ENCODE data around the gene MYOZ3.

Gene MYOZ3

DNA sequence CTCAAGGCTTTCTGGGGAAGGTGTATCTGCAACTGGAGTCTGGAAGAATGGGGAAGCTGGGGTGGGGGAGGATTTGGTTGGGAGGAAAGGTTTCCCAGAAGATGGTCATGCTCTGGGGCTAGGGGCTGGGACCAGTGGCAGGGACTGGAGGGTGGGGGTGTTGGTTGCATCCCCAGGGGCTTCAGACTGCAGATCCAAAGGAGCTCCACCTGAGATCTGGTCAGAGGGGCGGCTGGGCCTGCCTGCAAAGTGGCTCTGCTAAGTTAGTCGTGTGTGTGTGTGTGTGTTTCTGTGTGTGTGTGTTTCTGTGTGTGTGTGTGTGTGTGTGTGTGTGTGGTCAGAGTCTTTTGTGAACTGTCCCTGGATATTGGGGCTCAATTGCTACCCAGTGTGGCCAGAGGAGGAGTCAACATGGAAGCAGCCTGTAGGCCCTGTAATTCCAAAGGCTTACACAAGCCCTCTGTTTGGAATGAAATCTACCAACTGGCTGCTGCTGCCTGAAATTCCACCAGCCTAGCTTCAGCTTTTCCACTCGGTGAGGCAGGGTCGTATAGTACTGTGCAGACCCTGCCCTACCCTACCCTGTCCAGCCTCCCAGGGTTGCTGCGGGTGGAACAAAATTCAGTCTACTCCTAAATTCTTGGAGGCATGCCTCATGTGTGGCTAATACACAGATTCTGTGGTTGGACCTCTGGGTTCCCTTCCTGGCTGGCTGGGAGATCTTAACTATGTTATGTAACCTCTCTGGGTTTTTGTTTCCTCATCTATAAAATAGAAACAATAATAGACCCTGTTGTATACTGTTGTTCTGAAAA, 33.1 kb upstream of the MYOZ3 start:
- no peak for DNase-seq

DNA sequence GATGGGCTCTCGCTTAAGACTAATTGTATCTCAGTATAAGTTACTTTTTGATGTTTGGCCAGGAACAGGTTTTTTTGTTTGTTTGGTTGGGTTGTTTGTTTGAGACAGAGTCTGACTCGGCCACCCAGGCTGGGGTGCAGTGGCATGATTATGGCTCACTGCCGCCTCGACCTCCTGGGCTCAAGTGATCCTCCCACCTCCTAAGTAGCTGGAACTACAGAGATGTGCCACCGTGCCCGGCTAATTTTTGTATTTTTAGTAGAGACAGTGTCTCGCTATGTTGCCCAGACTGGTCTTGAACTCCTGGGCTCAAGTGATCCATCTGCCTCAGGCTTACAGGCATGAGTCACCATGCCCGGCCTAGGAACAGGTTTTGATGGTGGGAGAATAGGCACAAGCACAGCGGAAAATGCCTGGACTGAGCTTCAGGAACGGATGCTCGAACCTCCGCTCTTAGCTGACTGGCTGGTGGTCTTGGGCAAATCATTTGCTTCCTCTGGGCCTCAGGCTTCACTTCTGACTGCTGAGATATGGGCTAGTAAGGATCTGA, 32.0 kb upstream of the MYOZ3 start:
- DNase-seq: no peak

DNA sequence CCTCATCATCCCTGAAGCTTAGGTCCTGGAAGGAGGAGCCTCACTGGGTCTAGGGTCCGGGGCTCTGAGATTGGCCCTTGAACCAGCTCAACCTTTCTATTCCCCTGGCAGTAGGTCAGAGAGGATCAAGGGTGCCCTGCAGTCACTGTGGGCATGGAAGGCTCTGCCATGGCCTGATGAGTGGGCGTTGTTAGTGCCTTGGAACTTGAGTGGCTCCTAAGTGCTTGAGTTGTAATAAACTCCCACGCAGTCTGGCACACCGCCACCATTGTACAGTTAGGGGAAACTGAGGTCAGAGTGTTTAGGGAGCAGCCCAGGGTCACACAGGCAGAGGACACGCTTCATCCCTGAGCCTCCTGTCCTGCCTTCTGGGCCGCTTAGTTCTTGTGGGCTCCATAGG, 31.0 kb upstream of the MYOZ3 start:
- no peak for DNase-seq

DNA sequence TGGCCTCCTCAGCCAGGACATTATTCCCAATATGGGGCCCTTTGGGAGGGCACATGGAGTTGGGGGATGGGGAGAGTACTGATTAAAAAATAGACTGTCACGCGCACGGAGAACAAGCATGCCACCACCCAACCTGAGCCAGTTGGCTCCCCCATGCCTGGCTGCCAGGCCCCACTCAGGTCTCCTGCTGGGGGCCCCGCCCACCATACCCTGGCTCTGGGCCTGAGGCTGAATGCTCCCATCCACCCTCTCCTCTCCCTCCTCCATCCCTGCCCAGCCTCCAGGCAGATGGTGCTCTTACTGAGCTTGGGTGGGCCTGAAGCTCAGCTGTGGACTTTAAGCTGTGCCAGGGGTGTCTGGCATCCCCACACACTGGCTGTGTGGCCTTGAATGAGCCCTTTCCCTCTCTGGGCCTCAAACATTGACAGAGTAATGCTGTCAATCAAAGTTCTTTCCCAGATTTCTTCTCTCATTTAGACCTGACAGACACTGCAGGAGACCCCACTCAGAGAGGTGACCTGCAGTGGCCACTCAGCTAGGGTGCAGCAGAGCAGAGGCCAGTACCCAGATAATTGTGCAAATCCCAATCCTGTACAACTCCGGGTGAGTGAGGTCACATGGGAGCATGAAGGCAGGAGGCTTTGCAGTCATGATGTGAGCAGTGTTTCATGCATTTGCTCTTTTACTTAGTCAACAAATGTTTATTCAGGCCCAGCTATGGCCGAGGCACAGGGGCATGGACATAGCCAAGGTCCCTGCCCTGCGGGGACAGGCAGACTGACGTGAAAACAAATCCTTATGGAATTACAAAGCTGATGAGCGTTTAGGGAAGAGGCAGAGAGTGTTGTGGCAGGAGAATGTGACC, 30.4 kb upstream of the MYOZ3 start:
- no peak for DNase-seq

DNA sequence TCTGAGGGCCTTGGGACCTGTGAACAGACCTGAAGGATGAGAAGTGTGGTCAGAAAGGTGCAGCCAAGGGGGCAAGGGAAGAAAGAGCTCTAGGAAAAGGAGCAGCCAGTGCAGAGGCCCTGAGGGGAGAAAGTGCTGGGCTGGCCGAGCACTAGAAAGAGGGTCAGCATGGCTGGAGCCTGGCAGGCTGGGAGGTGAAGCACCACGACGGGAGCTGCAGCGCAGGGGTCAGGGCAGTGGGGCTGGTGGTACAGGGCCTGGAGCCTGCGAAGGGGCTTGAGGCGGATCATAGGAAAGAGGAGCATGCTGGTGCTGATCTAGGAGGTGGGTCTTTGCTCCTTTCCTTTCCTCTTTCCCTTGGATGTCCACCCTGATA, 29.7 kb upstream of the MYOZ3 start:
- no peak for DNase-seq

DNA sequence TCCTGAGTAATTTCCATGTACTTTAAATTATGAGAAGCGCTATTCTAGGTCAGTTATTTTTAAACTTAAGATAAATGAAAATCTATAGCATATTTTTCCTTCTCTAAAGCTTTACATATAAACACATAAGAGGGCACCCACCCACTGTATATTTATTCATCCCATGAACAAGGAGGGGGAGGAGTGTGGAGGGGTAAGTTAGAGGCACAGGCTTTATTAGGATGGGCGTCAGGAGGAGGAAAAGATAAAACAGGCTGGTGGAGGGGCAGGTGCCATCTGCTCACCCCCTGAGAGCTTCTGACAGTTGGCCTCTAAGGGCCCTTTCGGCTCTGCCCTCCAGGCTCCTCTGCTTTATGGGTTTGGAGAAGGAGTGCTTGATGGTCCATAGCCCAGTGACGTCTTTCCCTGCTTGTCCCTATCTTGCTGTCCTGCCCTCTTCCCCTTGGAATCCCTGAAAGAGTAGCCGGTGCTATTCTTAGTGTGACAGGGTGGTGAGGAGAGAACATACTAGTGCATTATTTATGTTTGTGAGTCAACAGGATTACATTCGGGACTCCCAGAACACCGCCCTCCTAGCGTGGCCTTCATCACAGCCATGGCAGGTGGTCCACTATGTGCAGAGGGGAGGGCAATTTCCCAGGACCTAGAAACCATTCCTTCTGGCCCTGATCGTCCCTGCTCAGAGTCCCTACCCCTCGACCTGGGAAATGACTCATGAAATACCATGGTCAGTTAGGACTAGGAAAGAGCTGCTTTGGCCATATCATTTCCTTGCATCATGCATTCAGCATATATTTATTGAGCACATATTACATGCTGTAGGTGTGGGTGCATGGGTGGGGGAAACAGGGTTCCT, 28.5 kb upstream of the MYOZ3 start:
- DNase-seq: no peak

DNA sequence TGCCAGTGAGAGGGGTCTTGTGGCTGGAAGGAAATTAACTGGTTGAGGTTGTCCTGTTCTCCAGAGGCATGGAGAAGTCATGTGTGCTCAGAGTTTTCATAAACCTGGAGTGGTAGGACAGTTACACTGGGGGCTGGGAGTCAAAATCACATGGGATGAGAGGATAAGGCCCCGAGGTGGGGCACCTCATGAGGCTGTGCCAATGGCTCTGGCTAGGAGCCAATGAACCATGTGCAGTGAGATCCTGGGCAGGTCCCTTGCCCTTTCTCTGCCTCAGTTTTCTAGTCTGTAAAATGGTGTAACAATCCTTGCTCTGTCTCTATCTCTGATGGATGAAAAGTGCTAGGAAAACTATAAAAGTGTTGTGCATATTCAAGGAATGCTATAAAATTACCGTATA, 27.6 kb upstream of the MYOZ3 start:
- no peak for DNase-seq

DNA sequence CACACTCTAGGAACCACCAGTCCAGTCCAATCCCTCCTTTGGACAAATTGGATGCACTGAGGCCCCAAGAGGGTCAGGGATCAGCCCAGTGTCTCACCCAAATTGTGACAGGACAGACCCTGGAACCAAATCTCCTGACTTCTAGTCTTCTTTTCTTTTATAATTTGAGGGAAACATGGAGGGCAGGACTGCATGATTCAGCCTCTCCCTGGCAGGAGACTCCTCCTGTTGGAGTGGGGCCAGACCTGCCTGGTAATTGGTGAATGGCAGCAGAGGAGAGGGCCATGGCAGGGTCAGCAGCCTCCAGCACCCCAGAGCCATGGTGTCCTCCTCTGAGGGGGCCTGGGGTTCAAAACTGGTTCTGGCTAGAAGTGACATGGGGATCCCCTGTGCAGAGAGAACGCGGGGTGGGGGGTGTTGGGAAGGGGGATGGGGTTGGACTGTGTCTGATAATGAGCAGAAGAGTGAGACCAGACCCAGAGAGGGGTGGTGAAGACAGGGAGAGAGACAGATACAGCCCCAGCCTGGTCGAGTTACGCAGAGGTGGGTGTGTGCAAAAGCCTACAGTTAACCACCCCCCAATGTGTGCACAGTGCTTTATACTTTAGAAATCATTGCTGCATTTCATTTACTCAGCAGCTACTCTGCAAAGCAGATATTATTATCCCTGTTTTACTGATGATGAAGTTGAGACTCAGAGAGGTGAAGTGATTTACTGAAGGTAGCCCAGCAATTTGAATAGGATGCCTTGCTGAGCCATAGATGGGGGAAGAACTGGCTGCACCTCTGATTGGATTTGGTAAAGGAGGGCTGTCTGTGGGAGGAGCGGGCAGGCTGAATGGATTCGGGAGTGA, 24.4 kb upstream of the MYOZ3 start:
- peak; percentile 36 to 67 for DNase-seq

DNA sequence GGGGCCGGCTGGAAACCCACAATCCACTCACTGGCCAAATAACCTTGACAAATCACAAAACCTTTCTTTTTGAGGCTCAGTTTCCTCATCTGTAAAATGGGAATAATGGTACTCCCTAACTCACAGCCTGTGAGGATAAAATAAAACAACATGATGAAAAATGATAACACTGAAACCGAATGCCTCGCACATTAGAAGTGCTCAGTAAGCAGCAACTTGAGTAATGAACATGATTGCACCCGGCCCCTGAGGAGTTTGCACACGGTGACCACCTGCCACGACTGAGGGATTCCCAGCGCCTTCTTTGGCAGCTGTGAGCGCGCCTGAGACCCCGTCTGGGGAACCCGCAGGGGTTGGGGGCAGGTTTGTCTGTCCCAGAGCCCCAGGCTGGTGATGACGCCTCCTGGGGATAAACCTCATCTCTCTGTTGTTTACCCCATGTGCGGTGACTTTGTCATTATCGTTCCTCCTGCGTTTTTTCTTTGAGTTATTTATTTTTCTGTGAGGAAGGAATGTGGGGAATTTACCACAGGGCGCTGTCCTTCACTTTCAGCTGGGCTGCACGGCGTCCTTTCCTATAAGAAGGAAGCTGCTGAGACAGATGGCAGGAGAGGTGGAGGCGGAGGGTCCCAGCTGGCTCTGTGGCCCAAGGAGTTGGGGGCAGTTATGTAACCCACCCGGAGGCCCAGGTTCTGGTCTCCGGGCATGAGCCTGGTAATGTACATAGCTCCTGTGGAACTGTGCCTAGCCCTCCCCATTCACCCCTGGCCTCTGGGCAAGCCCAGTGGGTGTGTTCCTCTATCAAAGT, 23.6 kb upstream of the MYOZ3 start:
- peak; percentile 41 to 89 for DNase-seq

DNA sequence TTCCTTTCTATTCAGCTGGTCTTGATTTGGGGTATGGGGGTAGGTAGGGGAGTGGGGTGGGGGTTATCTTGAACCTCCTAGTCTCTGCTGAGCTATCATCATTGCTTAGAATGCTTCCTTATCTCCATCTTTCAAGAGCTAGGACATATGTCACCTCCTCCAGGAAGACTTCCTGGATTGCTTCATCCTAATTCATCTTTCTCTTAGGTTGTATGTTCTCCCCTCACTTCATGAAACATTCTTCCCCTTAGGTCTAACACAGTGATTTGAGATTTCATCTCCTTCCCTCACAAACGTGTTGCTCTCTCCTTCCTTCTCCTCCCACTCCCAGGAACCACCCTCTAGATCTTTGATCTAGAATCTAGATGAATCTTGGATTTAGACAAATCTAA, 23.0 kb upstream of the MYOZ3 start:
- DNase-seq: no peak

DNA sequence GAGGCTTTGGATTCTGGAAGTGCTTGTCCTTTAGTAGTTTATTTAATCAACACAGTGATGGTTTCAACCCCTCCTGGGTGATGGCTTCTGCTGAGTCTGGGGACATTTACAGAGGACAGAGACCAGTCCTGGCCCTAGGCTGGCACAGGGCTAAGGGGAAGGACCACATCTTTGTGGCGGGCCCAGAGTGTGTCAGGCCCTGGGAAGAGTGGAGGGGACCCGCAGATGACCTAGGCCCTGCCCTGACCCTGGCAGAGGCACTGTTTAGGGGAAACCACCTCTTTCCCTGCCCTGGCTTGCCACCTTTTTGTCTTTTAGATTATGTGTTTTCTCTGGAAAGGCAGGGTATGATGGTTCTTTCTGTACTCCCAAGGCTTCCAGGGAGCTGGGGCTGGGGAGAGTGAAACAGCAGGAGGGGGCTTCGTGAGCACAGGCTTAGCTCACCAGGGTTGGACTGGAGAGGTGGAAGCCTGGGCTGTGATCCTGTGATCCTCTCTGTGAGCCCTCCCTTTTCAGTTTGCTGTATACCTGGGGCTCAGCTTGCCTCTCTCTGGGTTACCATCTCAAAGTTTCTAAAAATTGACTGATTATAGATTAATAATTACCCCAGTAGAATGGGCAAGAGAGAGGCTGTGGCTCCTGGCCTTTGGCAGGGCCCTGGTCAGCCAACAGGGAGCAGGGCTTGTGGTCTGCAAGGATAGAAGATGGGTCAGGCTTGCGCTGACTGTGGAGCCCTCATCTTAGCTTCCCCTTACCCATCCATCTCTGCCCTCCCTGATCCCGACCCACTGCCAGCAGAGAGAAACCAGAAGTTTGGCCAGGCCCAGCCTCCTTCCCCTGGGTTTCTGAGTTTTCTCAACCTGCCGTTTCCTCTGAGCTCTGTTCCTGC, 22.3 kb upstream of the MYOZ3 start:
- DNase-seq: no peak

DNA sequence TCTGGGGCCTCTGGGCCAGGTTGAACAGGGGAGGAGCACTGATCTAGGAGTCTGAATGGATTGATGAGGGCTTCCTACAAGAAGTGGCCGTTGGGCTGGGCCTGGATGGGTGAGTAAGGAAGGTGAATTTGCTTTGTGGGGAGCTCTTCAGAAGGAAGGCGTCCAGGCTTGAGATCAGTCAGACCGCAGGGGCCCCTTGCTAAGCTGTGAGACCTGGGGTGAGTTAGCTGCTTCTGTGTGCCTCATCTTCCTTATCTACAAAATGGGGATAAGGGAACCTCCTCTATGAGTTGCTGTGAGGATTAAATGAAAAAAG, 21.7 kb upstream of the MYOZ3 start:
- DNase-seq: no peak

DNA sequence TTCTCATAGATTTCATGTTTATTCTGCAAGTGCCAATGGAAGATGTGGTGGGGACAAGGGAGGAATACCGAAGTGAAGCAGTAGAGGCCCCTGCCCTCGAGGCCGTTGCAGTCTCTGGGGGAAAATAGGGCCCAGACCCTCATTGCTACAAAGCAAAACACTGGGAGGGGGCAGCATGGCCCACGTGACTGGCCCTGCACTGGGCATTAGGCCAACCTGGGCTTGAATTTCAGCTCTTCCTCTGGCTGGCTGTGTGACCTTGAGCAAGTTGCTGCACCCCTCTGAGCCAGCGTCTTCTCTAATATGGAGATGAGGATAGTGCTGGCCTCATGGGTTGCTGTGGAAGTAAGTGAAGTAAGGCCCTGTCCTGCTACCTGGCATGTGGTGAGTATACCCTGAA, 21.3 kb upstream of the MYOZ3 start:
- DNase-seq: no peak

DNA sequence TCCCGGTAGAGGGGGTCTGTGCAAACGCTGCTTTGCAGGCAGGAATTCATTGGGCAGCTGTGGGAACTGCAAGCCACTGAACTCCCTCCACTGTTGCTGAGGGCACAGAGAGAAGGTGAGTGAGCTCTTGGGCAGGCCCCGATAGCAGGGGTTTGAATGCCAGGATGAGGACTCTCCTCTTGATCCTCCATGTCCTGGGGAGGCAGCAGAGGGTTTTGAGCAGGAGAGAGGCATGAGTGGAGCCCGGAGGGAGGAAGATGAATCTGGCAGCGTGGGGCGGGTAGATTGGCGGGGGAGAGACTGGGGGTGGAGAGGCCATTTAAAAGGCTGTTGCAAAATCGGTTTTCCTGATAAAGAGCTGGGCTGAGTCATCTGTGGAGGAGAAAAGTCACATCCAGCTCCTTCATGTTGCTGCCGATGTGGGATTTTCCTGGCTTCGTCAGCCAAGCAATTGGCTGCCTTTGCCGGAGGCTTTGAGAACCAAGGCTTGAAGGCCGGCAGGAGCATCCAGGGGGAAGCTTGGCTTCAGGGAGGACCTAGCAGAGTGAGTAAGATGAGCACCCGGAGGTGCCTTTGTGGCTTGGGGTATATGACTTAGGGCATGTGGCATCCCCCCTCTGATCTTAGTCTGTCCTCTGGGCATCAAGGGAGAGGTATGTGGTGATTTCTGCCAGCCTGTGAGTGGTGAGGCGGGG, 20.6 kb upstream of the MYOZ3 start, which contains the start of gene SYNPO:
TSS of gene SYNPO (plus strand) at position 350 of the 695 bp plus-strand sequence. CDS start 7,616 bp downstream, outside the sequence.
- DNase-seq: peak; percentile 57 to 81

DNA sequence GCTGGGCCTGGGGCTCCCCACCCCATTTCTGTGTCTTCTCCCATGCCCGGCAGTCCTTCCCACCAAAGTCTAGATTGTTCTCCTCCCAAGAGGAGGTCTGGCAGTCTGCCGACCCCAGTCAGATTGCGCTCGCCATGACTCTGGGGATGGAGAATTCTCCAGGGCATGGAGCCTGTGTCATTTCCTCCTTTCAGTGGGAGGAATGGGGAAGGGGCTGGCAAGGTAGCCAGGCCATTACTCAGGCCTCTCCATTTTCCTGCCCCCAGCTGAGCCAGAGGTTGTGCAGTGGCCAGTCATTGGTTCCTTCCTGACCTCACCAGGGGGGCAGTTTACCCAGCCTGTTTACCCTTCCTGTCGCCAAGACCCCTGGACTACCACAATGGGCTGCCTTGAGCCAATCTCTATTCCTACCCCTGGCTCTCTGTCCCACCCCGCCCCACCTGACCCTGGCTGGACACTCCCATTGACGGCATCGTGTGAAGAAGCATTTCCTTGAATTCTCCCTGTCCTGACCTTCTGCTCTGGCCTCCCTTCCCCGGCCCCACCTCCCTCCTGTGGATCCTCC, 20.0 kb upstream of the MYOZ3 start:
- DNase-seq: peak; percentile 39 to 51

DNA sequence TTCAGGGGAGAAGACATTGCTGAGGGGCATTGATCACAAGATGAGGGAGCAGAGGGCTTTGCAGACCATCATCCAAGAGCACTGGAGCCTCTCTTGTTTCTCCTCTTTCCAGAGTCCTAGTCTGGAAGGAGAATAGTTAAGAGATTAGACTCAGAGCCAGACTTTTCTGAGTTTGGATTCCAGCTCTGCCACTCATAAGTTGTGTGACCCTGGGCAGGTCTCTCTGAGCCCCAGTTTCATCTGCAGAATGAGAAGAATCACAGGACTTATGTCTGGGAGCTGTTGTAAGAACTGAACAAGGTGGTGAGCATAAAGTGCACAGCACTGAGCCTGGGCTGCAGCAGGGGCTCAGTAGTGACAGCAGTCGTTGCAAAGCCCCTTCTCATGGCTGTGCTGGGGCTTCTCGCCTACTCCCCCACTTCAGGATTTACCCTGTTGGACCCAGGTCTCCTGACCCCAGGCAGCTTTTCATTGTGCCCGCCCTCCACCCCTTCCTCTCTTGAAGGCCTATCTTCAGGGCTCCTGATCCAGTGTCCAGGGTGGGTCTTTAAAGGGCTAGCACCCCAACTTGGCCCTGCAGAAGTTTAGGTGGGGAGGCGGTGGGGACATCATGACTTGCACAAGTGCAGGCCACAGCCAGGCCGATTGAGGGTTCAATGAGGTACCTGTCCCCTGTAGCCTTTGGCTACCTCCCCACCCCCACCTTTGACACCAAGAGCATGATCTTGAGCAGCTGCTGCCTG, 19.1 kb upstream of the MYOZ3 start:
- no peak for DNase-seq

DNA sequence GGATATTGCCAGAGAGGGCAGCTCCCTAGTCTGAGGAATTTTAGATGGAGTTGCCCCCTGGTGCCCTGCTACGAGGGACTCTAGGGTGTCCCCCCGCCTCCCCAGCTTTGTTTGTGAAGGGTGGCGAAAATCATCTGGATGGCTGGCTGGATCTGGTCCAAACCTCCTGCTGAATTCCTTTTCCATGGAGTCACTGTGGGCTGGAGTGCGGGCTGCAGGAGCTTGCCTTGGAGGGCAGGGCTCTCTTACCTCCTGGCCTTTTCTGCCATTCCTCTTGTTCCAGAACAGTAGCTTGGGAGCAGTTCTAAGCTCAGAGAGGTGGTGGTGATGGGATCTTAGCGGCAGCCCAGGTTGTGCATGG, 18.5 kb upstream of the MYOZ3 start:
- peak; percentile 61 to 86 for DNase-seq

DNA sequence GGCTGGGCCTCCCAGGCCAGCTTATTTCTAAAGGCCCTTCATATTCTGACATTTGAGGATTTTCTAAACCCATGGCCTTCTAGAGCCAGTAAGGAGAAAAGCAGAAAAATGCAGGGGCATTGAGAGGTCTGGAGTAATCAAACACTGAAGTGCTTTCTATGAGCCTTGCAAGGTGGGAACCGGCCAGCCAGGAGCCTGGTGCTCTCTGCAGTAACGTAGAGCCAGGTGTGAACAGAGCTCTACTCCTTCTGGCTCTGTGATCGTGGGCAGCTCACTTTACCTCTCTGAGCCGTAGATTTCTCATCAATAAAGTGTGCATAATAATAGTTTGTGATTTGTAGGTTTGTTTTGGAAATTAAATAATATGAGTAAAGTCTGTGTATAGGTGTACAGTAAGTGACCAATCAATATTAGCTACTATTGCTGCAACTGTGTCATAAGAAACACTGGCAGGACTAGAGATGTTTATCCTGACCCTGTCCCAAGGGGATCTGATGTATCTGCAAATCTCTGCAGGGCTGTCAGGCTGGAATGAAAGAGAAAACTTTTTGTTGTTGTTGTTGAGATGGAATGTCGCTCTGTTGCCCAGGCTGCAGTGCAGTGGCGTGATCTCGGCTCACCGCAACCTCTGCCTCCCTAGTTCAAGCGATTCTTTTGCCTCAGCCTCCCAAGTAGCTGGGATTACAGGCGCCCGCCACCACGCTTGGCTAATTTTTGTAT, 17.9 kb upstream of the MYOZ3 start:
- no peak for DNase-seq

All from SW 1271 (cell line).